Subcutaneous adipose tissue (tissue), 4 donors: Measurements from ENCODE around the gene TRIM6. TPM values are rescaled to one million over a fixed set of nuclear protein-coding genes. Genes with fewer than 3 reads are reported as not detected.

Experiments used
- CTCF ChIP-seq: fragments of 450-650 bp; IDR thresholded peaks from one replicate; pipeline ENCODE4 v1.5.1; 2016; ENCODE audit warnings: low read depth, mild to moderate bottlenecking, control low read depth, antibody characterized with exemption, moderate library complexity
- total RNA-seq, 4 donors: library from RNA; depleted of rRNA; stranded (reverse); fragments of >200 nt; gene quantifications; one replicate each; pipeline ENCODE4 v1.1.0, GENCODE V29; 2016

TRIM6 gene
- total RNA-seq, 4 donors from 2014 or later, result 1.6 to 9.2 (median 3.4) TPM

GRCh38 chr11:5605849-5606248 is 9.4 kb downstream of the TRIM6 start:
- no peak for TF ChIP-seq CTCF

- no peak for TF ChIP-seq CTCF
Measured at GRCh38 chr11:5608808-5609207, 12.4 kb downstream of the TRIM6 start.

GRCh38 chr11:5610446-5610845 is 14.0 kb downstream of the TRIM6 start:
- TF ChIP-seq CTCF, result no peak

- no peak for TF ChIP-seq CTCF
Measured at GRCh38 chr11:5611627-5612026, 15.2 kb downstream of the TRIM6 start.

GRCh38 chr11:5618807-5619206 is 22.4 kb downstream of the TRIM6 start:
- no peak for TF ChIP-seq CTCF

GRCh38 chr11:5620651-5621521 is 24.4 kb downstream of the TRIM6 start:
- no peak for TF ChIP-seq CTCF

GRCh38 chr11:5621580-5621979 is 25.1 kb downstream of the TRIM6 start:
- TF ChIP-seq CTCF, result no peak
